Measurements from ENCODE around the gene ANKRD55.

DNA sequence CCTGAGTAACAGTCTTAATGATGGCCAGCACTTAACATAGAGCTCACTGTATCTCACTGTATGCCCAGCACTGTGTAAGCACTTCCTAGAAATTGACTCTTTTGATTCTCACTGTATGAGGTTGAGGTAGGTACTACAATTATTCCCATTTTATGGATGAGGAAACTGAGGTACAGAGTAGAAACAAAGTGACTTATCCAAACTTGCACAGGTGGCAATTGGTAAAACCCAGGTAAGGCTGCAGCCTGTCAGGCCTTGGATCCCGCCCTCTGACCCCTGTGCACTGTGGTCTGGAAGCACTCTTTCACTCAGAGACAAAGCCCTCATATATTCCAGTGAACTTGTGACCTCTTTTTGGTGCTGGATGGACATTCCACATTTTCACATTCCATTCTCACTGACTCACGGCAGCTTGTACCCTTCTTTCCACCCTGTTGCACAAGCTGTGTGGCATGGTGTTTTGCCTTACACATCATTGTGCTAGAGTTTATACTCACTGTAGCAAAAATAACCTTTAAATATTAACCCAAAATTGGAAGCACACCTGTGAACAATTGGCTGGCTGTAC, 21.7 kb downstream of the ANKRD55 start:
- TF ChIP-seq, protein P1, sequence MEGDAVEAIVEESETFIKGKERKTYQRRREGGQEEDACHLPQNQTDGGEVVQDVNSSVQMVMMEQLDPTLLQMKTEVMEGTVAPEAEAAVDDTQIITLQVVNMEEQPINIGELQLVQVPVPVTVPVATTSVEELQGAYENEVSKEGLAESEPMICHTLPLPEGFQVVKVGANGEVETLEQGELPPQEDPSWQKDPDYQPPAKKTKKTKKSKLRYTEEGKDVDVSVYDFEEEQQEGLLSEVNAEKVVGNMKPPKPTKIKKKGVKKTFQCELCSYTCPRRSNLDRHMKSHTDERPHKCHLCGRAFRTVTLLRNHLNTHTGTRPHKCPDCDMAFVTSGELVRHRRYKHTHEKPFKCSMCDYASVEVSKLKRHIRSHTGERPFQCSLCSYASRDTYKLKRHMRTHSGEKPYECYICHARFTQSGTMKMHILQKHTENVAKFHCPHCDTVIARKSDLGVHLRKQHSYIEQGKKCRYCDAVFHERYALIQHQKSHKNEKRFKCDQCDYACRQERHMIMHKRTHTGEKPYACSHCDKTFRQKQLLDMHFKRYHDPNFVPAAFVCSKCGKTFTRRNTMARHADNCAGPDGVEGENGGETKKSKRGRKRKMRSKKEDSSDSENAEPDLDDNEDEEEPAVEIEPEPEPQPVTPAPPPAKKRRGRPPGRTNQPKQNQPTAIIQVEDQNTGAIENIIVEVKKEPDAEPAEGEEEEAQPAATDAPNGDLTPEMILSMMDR (conservative IDR thresholded peaks at IDR 0.05 in 1 of 2, IDR thresholded peaks at IDR 0.05 in 1 of 2; ENCODE audit: low read depth in 1 of 2, low read length in 2 of 2), result no peak
- TF ChIP-seq EZH2 (IDR thresholded peaks at IDR 0.05; ENCODE audit: low read length, missing control alignments), result no peak

Data from fibroblast of lung (primary cell).